ENCODE measurements around the gene EEF1AKMT2.

- TF ChIP-seq CTCF (conservative IDR thresholded peaks at IDR 0.05) (no peak), EZH2 (IDR thresholded peaks at IDR 0.05; ENCODE audit: low read depth) (no peak)
Measured at GRCh38 chr10:124820121-124820520, 28.4 kb upstream of the EEF1AKMT2 start.

Data from PC-9 (cell line).